GM21515 (cell line): Measurements from ENCODE around the gene SCARF2.
"Not testable (repeated sequence)": the region's sequence is repeated elsewhere in the genome, so short reads cannot be mapped to it uniquely, and the experiment has no call there.

Experiments used
- ATAC-seq: cut with Tn5 transposase; IDR thresholded peaks from one replicate; pipeline ENCODE4 v1.9.1; 2021; ENCODE audit not compliant: unreplicated experiment

Gene SCARF2

DNA sequence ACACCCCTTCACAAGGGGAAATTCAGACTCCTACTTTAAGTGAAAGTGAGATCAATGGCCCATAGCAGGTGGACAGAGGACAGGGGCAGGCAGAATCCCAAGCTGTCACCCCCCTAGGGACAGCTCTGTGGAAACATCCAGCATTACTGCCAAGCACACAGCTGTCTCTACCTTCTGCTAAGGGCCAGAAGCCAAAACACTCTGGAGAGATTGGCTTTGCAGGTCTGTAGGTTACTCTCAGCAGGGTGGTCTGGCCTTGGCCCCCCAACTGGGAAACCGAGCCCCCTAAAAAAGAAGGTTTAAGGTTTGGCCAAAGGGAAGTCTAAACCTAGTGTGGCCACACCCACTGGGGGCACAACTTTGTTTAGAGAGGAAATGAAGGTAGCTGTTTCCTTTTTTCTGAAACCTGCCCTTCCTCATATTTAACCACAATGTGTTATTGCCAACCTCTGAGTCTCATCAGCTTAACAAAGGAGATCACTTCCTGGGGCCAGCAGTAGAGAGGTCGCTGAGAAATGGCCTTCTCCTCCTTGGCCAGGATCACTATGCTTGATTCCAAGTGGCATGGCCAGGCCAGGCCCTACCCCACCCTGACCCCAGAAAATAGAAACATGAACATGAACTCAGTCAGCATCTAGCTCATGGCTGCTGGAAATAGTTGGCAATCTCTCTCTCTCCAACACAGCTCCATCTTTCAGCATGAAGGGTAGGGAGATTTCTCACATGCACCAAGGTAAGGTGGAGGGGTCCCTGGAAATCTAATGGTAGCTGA lies 25.9 kb upstream of the SCARF2 start:
- no peak for ATAC-seq

DNA sequence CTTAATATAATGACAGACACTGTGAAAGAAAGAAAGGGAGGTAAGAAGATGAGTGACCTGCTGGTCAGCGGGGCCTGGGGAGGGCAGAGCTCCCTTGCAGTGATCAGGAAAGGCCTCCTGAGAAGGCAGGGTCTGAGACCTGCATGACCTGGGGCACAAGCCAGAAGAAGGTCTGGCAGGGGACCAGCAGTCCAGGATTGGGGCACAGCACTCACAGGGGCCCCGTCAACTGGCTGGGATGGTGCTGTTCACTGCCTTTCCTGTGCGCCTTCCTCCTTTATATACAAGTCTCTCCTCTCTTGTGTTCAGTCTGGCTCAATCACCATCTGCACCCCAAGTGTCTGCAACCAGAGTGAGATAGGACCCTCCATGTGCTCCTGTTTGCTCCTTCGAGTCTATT lies 22.2 kb upstream of the SCARF2 start:
- ATAC-seq: no peak

DNA sequence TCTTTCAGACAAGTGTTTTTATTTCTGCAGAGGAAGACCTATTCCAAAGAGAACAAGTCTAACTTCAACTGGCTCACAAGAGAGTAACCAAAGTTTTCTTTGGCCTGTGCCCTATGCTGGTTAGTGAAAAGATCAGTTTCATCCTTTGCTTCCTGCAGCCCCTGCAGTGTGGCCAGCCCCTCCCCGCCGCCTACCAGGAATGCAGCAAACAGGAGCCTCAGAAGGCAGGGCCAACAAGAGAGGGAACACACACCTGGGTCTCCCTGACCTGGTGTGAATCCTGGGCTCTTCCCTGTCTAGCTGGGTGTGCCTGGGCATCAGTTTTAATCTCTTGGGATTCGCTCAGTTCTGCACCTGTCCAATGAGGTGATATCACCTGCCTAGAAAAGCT lies 21.5 kb upstream of the SCARF2 start:
- no peak for ATAC-seq

DNA sequence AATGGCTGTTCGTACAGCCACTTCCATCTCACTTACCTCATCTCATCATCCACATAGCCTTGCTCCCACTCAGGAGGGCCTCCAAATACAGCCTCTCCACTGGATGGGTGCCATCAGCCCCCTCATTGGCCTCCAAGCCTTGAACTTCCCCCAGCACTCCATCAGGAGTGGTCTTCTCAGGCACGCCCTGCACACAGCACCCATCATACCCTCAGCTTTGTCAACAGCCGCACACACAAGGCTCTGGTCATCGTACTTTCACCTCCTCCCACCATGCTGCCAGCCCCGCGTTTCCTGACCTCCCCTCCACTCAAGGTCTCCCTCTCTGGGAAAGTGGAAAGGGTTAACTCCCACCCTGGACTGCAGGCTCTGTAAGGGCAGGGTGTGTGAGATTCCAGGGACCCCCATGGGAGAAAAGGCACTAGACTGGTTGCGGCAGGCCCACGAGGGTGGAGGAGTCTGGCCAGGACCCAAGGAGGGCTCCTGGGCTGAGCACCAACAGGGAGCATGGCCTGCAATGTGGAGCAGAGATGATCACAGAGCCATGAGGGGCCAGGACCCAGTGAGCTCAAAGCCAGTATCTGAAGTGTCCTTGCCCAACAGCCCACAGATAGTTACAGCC lies 21.0 kb upstream of the SCARF2 start:
- no peak for ATAC-seq

DNA sequence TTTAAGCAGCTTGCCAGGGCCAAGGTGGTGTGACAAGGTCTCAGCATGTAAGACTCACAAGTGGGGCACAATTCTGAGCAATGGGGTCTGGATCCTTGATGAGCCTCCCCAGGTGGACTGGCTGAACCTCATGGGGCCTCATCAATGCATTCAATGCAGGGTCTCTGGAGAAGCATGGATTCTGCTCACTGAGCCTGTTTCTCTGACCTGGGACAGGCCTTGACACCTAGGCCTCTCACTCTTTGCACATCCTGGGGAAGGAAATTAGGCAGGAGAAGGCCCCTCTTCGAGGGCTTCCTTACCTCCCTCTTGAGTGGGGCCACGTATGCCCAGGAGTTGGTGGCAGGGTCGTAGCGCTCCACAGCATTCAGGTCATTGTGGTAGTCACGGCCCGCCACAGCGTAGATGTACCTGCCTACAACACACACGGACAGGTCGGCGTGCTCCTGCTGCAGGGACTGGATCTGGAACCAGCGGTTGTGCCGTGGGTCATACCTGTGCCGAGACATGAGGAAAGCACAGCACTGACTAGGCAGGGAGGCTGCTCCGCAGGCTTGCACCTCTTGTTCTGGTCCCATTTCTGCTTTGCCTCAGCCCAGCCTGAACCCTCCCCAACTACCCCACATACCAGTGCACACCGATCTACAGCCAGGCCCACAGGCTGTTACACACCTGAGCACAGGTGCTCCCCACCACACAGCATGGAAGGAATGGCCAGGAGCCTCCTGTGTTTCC lies 20.0 kb upstream of the SCARF2 start:
- ATAC-seq: no peak

DNA sequence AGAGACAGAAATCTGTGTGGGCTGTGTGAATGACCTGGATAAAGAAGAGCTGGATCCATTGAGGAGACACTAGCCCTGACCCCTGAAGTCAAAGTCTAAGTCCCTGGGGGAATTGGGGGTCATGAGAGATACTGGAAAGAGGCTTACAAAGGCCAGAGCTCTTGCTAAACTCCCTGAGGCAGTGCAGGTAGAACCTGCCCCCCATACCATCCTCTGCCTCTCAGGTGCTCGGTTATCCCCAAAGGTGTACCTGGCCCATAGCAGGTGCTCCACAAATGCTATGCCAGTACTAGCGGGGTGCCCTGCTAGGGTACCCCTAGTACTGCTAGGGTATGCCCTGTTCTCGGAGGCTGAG lies 19.1 kb upstream of the SCARF2 start:
- ATAC-seq: no peak

DNA sequence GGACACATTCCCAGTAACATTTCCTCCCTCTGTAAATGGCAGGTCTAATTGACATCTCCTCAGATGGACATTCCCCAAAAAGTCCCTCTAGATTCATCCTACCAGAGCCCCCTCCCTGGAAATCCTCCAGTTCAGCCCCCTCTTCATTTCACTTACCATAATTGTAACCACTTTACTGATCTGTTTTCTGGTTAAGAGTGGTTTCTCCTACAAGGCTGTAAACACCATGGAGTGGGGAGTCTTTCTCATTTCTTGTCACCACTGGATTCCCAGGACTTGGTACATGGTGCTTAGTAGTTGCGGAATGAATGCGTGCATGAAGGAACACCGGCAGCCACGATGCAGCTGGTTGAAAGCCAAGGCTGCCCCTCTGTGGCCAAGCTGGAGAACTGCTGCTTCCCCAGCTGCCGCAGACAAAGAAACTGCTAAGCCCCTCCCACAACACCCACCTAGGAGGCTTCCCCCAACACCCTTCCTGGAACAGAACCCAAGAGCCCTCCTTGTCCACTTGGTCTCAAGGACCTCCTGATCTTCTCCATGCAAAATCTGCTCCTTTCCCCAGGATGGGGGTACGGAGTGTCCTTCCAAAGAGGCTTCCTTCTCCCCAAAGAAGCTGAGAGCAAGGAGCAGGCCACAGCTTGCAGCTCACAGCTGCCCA lies 18.6 kb upstream of the SCARF2 start:
- ATAC-seq: peak; percentile 81

DNA sequence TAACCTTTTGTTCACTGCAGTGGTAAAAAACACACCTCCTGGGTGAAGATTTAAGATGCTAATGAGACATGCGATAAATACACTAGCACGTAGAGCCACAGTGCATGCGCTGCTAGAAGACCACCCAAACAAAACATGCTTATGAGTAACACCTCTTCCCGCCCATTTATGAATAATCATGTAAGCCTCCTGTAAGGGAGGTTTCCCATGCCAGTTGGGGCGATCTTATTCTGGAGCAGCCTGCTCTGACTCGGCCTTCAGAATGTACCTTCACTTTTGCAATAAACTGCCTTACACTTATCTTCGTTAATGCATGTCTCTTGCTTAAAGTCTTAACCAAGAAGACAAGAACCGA lies 18.1 kb upstream of the SCARF2 start:
- no peak for ATAC-seq

DNA sequence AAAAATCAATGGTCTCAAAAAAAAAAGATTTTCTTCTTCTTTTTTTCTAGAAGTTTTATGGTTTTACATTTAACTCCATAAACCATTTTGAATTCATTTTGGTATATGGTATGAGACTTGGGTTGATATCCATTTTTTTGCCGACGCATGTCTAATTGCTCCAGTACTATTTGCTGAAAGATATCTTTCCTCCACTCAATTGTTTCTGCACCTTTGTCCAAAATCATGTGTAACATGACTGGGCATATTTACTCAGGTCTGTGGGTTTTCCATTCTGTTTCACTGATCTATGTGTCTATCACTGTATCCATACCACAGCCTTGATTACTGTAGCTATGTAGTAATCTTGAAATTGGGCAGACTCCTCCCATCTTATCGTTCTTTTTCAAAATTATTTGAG lies 15.6 kb upstream of the SCARF2 start:
- no peak for ATAC-seq

DNA sequence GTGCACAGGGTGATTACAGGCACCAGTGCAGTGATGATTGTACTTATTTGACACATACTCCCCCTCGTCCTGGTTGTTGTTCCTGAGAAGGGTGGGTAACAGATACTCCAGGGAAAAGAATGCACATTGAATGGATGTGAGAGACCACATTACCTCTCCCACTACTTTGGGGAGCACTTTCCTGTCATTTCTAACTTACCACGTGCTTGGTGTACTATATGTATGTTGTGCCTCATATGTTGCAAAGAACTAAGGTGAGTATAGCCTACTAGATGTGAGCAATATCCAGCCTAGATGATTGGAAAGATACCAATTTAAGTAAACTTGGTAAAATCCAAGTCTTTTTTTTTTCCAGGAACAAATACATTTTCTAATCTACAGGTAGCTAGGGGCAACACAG lies 14.3 kb upstream of the SCARF2 start:
- no peak for ATAC-seq

DNA sequence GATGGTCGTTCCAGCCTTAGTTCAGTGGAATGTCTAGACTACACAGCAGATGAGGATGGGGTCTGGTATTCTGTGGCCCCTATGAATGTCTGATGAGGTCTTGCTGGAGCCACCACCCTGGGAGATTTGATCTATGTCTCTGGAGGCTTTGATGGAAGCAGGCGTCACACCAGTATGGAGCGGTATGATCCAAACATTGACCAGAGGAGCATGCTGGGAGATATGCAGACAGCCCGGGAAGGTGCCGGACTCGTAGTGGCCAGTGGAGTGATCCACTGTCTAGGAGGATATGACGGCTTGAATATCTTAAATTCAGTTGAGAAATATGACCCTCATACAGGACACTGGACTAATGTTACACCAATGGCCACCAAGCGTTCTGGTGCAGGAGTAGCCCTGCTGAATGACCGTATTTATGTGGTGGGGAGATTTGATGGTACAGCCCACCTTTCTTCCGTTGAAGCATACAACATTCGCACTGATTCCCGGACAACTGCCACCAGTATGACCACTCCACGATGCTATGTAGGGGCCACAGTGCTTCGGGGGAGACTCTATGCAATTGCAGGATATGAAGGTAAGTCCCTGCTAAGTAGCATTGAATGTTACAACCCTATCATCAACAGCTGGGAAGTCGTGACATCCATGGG lies 13.6 kb upstream of the SCARF2 start:
- ATAC-seq: not testable (repeated sequence)

DNA sequence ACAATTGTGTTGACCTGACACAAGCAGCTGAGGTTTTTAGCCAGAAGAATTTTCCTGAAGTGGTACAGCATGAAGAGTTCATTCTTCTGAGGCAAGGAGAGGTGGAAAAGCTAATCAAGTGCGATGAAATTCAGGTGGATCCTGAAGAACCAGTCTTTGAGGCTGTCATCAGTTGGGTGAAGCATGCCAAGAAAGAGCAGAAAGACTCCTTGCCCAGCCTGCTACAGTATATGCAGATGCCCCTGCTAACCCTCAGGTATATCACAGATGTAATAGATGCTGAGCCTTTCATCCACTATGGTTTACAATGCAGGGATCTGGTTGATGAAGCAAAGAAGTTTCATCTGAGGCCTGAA lies 12.9 kb upstream of the SCARF2 start:
- ATAC-seq: no peak

DNA sequence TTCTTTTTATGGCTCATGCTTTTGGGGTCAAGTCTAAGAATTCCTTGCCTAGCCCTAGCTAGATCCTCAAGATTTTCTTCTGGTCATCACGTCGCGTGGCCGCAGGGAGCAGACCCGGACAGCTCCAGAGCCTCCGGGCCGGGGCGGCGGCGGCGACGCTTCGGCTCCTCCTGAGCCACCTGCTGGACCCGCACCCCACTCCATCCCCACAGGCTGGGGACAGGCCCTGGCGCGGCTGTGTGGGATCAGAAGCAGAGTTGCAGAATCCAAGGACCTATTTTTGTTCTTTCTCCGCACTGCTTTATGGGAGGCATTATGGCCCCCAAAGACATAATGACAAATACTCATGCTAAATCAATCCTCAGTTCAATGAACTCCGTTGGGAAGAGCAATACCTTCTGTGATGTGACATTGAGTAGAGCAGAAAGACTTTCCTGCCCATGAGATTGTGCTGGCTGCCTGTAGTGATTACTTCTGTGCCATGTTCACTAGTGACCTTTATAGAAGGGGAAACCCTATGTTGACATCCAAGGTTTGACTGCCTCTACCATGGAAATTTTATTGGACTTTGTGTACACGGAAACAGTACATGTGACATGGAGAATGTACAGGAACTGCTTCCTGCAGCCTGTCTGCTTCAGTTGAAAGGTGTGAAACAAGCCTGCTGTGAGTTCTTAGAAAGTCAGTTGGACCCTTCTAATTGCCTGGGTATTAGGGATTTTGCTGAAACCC lies 12.4 kb upstream of the SCARF2 start:
- no peak for ATAC-seq

DNA sequence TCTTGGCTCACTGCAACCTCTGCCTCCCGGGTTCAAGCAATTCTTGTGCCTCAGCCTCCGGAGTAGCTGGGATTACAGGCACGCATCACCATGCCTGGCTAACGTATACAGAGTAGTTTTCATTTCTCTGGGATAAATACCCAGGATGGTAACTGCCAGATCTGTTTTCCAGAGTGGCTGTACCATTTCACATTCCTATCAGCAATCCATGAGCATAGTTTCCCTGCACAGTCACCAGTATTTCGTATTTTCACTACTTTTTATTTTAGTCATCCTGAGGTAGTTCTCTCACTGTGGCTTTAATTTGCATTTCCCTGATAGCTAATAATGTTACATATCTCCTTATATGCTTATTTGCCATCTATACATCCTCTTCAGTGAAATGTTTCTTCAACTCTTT lies 11.0 kb upstream of the SCARF2 start:
- no peak for ATAC-seq

DNA sequence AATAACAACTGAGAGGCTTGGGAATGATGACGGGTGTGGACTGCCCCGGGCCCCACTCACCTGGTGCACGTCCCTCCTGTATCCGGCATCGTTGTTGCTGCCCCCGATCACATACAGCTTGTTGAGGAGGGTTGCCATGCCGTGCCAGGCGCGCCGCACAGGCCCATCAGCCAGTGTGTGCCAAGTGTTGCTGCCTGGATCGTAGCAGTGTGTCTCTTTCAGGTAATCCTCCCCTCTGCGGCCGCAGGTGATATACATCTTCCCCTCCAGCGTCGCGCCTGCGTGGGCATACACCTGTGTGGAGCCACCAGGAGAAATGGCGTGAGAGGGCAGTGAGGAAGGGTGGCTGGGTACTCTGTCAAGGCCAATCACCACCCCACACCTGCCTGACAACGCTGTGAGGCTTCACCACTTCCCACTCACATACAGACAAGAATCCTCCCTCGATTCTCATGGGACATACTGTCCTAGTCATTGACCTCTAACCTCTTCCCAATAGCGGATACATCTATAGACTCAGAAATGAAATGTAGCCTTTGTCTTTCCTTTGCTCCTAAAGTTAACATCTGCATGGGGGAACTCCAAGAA lies 8.9 kb upstream of the SCARF2 start:
- no peak for ATAC-seq

DNA sequence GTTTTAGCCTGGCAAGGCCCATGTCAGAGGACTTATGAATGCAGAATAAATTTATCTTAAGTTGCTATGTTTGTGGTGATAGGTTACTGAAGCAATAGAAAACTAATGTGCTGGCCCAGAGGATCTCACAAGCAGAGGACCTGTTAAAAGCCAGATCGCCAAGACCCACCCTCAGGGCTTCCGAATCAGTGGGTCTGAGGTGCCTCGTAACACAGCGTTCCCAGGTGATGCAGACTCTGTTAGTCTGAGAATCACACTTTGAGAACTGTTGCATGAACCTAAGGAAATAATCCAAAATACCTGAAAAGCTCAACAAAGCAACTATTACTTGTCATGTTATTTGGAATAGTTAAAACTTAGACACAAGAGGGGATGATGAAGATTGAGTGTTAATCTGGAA lies 6.7 kb upstream of the SCARF2 start:
- no peak for ATAC-seq

DNA sequence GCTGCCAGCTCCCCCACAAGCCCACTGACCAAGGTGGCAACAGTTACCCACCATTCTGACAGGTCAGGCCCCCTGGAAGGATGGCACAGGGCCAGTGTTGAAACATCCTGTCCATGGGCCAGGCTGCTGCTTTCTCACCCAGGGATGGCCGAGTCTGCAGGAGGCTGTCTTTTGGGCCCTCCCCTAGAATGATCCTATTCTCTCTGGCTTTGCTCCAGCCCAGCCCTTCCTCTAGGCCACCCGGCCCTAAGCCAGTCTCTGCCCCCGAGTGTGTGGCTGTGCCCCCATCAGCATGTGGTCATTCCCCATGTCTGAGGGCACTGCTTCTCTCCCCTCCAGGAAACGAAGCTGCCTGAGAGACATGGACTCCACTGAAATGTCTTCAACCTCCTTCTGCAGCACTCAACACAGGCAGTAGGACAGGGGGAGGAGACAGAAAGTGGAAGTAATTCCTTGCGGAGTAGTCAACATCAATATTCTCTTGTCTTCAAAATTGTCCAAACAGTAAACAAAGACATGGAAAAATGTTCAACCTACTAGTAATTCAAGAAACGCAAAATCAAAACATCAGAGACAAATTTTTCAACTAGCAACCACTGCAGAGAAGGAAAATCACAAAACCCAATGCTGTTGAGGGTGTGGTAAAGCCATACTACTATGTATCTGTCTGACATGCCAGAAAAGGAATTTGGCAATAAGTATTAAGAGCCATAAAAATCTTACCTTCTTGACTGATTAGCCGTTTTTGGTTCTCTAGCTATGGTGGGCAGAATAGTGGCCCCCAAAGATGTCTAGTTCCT lies 5.1 kb upstream of the SCARF2 start:
- ATAC-seq: no peak

DNA sequence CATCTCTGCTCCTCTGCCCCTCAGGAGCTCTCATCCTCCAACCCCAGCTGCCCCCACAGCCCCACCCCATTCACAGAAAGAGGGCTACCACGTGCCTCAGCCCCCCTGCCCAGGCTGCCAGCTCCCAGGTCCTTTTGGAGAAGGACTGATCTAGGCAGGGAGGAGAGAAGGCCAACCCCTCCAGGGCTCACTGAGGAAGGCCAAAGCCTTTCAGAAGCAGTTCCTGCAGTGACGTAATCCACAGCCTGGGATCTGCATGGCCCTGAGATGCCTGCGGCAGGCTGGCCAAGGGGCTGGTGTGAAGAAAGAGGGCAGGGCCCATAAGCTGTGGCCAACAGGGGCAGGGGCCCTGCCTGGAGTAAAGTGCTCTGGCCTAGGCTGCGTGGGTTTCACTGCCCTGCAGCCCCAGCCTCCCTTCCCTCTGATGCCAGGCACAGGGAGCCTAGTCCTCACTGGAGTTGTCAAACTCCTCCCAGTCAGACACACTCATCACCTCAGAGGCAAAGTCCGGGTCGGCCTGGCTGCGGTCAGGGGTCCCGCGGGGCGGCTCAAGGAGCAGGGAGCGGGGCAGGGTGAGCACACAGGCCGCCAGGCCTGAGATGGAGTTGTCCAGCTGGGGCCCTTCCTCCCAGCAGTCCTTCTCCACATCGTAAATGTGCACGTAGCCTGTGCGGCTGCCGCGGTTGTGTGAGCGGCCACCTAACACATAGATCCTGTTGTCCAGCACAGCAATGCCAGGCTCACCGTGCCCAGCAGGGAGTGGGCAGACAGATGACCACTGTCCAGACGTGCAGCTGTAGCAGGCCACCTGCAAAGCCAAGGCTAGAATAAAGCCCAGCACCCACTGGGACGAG lies 4.2 kb upstream of the SCARF2 start:
- ATAC-seq: no peak
